ENCODE measurements around the gene SEMA3D.
"Not testable (repeated sequence)": the region's sequence is repeated elsewhere in the genome, so short reads cannot be mapped to it uniquely, and the experiment has no call there.

The SEMA3D gene

DNA sequence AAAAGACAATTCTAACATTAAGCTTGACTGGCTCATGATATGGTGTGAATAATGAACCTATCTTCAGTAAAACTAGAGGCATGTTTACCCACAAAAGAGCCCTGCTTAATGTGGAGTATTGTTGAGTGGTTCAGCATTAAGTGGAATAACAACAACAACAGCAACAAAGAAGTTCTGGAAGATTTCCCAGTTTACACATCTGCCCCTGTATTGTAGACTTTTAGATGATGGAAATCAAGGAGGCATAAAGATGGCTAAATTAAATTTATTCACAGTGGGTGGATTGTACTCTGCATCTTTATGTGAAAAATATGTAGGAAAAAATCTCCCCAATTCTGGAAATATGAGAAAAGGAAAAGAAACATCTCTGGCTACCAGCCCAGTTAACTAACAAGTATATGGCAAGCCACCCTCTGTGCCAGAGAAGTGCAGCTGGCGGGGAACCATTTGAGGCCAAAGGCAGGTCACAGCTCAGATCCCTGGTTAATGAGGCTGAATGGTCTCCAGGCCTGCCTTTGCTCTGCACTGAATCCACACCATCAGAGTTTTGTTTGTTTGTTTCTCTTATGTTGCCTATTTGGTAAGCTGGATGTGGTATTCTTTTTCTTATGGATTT is 186.0 kb downstream of the SEMA3D start:
- no peak for DNase-seq (ENCODE audit: low spot score)
- FAIRE-seq, result no peak

DNA sequence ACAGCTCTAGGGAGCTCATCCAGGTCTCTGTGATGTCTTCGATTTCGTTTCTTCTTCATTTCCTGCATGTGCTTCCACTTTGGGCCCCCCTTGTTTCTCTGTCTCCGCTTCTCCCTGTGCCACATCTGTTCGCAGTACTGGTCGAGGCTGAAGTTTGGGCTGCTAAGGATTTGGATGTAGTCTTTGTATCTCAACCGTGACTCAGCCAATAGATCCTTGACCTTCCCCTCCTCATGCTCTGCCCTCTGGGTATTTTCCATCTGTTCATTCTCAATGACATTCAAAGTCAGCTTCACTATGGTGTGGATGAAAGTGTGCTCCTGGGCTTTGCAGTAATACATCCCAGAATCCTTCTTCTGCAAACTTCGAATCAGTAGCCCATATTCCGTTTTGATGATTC is 187.4 kb downstream of the SEMA3D start:
- DNase-seq (ENCODE audit: low spot score) (no peak), FAIRE-seq (no peak)

GRCh38 chr7:84998665-84999064 is 188.2 kb downstream of the SEMA3D start:
- DNase-seq (ENCODE audit: low spot score) (no peak), FAIRE-seq (no peak)

GRCh38 chr7:84997626-84998025 is 189.2 kb downstream of the SEMA3D start:
- no peak for DNase-seq (ENCODE audit: low spot score)
- no peak for FAIRE-seq

DNA sequence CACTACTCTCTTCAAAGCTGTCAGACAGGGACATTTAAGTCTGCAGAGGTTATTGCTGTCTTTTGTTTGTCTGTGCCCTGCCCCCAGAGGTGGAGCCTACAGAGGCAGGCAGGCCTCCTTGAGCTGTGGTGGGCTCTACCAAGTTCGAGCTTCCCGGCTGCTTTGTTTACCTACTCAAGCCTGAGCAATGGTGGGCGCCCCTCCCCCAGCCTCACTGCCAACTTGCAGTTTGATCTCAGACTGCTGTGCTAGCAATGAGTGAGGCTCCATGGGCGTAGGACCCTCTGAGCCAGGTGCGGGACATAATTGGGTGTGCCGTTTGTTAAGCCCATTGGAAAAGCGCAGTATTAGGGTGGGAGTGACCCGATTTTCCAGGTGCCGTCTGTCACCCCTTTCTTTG is 193.9 kb downstream of the SEMA3D start:
- FAIRE-seq; DNase-seq (ENCODE audit: low spot score): not testable (repeated sequence)

DNA sequence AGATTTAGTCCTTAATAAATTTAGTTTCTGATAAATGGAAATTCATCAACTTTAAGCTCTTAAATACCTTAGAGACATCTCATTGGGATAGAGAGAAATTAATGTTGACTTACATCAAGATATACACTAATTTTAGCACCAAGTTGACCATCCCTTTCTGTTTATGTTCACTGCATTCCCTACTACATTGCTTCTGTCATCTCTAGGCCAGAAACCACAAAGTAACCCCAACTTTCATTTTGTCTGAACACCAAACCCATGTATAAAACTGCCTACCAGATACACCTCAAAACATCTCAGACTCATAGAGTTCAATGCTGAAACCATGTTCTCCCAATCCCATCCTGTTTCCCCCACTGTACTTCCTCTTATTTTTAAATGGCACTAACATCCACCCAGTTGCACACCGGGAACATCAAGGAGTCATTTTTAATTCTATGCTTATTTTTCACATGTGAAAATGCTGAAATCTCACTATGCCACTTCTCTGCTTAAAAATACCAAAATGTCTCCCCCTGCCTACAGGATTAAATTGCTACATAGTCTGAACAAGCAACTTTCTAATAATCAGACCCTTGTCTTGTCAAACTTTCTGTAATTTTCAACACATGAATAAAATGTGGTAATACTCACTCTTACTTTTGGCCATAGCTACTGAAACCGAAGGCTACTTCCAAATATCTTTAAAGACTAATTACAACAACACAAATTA is 201.6 kb downstream of the SEMA3D start:
- DNase-seq (ENCODE audit: low spot score) (no peak), FAIRE-seq (no peak)

- FAIRE-seq (peak; percentile 47), DNase-seq (ENCODE audit: low spot score) (no peak)
Measured at GRCh38 chr7:84982199-84982598, 204.7 kb downstream of the SEMA3D start.

DNA sequence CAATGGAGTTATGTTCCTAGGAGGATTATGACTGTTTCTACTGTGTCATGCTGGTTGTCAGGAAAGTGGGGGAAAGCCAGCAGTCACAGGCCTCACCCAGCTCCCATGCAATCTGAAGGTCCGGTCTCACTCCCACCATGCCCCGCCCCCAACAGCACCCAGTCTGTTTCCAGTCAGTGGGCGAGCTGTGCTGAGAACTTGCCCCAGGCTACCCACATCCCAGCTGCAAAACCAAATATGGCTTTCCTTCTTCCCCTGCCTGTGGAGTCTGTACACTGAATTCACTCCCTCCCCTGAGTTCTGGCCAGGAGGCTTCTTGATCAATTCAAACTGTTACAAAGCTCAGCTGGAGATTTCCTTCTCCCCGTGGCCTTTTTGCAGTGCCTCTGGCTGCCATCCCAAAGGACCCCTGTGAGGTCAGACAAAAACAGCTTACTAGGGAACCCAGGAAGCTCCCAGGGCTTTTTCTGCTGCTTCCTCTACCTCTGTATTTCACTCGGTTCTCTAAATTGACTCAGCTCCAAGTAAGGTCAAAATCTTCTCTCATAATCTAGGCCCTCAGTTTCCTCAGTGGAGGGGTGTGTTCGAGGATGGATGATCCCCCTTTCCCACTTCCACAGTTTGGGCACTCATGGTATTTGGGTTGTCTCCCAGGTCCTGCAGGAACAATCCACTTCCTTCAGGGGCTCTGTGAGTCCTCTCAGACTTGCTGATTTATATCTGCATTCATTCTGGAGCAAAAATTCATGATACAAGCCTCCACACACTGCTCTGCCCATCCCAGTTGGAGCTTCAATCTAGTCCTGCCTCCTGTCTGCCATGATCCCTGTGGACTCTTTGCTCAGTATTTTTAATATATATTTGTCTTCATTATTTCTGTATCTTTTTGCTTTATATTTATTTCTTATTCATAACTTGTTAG is 205.5 kb downstream of the SEMA3D start:
- FAIRE-seq (no peak), DNase-seq (ENCODE audit: low spot score) (no peak)

GRCh38 chr7:84975586-84976185 is 211.2 kb downstream of the SEMA3D start:
- FAIRE-seq (no peak), DNase-seq (ENCODE audit: low spot score) (no peak)

DNA sequence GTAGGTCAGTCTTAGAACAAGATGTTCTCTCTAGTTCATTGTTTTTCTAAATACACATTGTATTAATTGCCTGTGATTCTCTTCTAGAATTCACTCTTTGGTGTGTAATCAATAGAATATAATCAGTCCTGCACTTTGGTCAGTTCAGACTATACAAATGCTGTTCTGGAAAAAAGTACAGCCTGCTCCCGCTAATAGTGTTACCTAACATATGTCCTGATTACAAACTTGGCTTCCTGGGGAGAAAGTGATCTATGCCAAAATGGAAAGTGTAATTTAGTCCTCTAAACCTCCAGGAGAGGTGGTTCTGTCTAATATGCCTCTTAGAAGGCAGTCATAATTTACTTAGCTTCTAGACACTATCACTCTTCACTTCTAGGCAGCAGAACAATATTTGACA is 215.5 kb downstream of the SEMA3D start:
- no peak for DNase-seq (ENCODE audit: low spot score)
- FAIRE-seq, result no peak

- no peak for FAIRE-seq
- no peak for DNase-seq (ENCODE audit: low spot score)
Measured at GRCh38 chr7:84970670-84971069, 216.2 kb downstream of the SEMA3D start.

DNA sequence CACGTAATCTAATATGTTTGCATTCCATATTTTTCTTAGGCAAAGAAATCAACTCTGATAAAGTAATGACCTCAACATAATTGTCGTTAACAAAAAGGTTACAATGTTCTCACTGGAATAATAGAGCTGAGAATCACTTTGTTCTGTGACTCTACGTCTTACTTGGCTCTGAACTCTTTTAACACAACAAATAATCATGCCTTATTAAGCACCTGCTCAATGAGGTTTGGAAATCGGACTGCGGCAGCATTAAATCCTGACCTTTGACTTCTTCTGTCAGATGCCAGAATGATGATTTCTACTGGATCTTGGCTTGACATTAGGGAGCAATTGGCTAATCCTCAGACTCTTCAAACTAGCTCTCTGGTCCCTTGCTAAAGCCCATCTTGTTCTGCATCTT is 233.6 kb downstream of the SEMA3D start:
- FAIRE-seq, result no peak
- no peak for DNase-seq (ENCODE audit: low spot score)

DNA sequence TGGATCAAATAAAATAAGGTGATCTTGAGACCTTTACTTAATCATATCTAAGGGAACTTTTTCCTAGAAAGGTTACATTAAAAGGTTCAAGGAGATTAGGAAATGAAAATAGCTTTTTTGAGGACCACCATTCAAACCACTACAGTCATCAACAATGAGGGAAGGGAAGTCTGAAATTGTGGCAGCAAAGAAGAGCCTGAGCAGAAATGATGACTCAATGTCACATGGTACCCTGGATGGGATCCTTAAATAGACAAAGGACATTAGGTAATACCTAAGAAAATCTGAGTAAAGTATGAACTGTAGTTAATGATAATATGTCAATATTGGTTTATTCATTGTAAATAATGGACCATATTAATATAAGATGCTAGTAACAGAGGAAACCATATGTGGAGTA is 236.0 kb downstream of the SEMA3D start:
- FAIRE-seq, result peak; percentile 47

GRCh38 chr7:84949501-84949900 is 237.4 kb downstream of the SEMA3D start:
- FAIRE-seq, result no peak
- DNase-seq (ENCODE audit: low spot score), result no peak

More for the DNA sequence above, 236.0 kb downstream of the SEMA3D start:
- peak; percentile 14 for DNase-seq (ENCODE audit: low spot score)

DNA sequence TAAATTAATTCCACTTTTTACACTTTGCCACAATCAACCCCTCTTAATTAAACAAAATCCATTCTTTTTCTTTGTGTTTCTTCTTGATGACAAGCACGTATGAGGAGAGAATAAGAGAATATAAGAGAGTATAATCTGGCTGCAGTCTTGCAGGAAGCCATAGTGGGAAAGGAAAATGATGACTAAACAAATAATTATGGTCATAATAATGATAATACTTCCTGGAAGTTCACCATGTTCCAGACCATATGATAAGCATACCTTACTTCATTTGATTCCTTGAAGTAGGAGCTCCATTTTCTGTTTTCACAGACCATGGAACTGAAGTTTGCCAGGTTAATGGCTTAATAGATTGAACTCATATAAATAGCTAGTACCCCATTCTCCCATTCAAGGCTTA is 237.8 kb downstream of the SEMA3D start:
- no peak for DNase-seq (ENCODE audit: low spot score)
- no peak for FAIRE-seq

DNA sequence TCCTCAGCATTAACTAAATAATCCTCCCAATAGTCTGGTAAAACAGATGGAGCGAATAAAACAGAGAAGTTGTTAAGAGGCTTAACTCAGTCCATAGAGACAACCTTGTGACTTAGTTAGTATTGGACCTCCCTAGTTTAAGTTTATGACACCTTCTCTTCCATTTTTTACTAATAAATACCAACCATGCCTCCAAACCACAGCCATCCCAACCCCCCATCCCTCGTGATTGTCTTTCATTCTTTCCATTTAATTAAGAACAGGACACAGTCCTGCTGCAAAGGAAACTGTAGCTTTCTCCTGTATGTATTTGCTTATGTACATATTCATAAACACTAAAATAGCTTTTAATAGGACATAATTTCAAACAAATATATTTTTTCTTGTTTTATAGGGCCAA is 238.2 kb downstream of the SEMA3D start:
- FAIRE-seq, result no peak
- no peak for DNase-seq (ENCODE audit: low spot score)

- DNase-seq (ENCODE audit: low spot score) (no peak), FAIRE-seq (no peak)
Measured at GRCh38 chr7:84946549-84946948, 240.3 kb downstream of the SEMA3D start.
